Measurements from ENCODE around the gene PPIG.
"Not testable (repeated sequence)": the region's sequence is repeated elsewhere in the genome, so short reads cannot be mapped to it uniquely, and the experiment has no call there.

Gene PPIG

GRCh38 chr2:169590804-169591203 is 6.7 kb downstream of the PPIG start:
- no peak for DNase-seq (ENCODE audit: low spot score)

DNA sequence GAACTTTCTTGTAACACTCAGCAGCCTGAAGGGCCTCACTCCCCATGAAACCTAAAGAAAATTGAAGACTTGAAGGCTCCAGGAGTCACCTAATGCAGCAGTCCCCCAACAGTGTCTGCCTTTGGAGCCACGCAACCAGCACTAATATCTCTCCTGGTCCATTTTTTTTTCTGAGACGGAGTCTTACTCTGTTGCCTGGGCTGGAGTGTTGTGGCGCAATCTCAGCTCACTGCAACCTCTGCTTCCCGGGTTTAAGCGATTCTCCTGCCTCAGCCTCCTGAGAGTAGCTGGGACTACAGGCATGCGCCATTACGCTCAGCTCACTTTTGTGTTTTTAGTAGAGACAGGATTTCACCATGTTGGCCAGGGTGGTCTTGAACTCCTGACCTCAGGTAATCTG is 12.4 kb downstream of the PPIG start:
- not testable (repeated sequence) for DNase-seq (ENCODE audit: low spot score)

DNA sequence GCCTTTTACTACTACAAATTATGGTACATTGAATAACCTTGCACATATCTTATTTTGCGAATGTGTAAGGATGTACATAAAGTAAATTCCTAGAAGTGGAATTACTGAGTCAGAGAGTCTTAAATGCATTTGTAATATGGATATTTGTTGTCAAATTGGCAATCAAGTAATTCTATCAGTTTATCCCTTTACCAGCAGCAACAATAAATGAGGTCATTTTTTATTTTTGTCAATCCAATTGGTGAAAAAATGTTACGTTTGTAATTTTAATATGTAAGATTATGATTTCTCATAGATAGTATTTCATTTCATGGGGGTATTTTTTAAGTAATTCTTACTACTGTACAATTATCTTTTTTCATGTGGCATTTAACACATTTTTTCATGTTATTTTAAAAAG is 14.8 kb downstream of the PPIG start:
- no peak for DNase-seq (ENCODE audit: low spot score)

DNA sequence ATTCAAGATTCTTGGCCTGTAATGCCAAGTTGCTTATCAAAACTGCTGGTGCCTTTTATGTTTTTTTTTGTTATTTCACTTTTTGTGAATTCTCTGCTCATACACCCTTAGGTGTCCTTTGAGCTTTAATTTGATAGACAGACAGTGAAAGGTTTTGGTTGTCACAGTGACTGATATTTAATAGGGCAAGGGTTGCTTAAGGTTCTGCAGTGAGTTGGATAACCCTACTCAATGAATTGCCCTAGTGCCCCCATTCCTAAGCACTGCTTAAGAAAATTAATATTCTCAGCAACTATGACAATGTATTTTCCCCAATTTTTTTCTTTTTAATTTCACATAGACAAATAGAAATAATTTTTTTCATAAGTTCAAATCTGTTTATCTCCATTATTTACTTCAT is 15.4 kb downstream of the PPIG start:
- no peak for DNase-seq (ENCODE audit: low spot score)

- DNase-seq (ENCODE audit: low spot score): no peak
Observed at GRCh38 chr2:169609264-169609663, 25.1 kb downstream of the PPIG start.

- DNase-seq (ENCODE audit: low spot score): no peak
Observed at GRCh38 chr2:169613876-169614275, 29.7 kb downstream of the PPIG start.

GRCh38 chr2:169615982-169616381 is 31.8 kb downstream of the PPIG start:
- not testable (repeated sequence) for DNase-seq (ENCODE audit: low spot score)

- no peak for DNase-seq (ENCODE audit: low spot score)
Observed at GRCh38 chr2:169619946-169620345, 35.8 kb downstream of the PPIG start.

GRCh38 chr2:169620509-169620908 is 36.4 kb downstream of the PPIG start:
- no peak for DNase-seq (ENCODE audit: low spot score)

DNA sequence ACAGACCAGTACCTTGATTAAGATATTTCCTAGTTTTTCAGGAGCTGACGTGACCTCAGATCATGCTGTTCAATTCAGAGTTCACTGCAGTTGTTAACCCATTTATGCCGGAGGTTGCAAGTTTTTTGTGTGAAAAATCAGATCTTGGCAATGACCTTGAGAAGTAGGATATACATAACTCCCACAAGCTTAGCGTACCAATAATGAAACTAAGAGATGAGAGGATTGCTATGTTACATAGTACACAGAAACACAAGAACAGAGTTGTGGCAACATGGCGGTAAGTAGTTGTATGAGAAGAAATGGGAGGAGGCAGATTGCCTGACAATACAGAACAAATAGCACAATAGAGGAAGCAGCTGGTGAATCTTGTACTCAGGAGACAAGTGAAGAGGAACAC is 39.1 kb downstream of the PPIG start:
- no peak for DNase-seq (ENCODE audit: low spot score)

DNA sequence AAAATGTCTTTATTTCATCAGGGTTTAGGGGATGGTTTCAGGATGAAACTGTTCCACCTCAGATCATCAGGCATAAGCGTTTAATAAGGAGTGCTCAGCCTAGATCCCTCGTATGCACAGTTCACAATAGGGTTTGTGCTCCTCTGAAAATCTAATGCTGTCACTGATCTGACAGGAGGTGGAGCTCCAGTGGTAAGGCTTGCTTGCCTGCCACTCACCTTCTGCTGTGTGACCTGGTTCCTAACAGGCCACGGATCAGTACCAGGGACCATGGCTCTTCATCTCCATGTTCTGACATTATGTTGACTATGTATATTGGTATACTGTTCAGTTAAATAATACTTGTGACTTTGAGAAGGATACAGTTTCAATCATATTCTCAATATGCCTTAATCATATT is 41.6 kb downstream of the PPIG start:
- no peak for DNase-seq (ENCODE audit: low spot score)

GRCh38 chr2:169636440-169637097 is 52.4 kb downstream of the PPIG start:
- DNase-seq (ENCODE audit: low spot score): no peak

DNA sequence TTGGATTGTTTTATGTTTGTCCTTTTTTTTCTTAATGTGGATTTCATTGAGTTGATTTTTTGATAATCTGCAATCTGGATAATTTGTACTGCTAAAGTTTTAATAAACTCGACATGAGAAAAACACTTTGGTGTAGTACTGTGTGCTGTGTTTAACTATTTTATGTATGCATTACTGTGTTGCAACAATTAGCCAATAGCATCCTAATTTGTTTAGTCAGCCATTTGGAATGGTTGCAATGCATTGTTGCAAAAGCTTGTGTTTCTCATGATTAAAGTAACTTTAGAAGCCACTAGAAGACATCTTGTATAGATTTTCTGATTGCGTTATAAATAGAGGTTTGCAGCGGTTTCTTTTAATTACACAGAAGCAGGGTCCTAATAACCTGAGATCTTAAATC is 53.5 kb downstream of the PPIG start:
- DNase-seq (ENCODE audit: low spot score): peak; percentile 22

DNA sequence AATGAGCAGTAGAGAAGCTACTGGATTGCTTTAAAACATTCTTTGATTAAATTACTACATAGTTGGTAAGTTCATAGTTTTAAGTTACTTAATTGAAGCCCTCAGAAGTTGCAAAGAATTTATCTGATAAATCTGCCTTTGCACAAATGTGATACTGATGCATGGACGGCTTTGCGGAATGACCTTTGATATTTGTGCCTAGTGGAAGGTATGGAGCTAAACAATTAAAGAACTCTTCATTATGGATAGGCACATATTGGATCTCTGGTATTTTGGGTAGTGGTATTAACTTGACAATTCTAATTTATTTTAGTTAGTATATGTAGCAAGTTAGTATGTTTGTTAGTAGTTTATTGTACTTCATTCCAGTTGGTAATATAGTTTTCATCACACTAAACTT is 56.0 kb downstream of the PPIG start:
- DNase-seq (ENCODE audit: low spot score): no peak

DNA sequence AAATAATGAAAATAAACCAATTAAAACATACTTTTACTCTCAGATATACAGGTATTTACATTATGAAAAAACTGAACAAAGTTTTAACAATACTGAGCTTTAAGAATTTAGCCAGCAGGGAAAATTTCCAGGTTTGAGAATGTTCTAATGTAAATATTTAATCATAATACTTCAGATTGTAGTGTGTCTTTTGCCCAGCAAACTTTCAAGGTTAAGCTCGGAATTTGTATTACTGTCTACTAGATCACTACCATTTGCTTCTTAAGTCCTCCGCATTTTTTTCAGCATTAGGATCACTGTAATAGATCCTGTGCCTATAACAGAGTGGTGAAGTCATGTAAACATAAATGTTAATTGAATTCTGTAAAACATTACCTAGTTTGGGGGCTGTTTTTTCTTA is 57.3 kb downstream of the PPIG start:
- DNase-seq (ENCODE audit: low spot score): no peak

DNA sequence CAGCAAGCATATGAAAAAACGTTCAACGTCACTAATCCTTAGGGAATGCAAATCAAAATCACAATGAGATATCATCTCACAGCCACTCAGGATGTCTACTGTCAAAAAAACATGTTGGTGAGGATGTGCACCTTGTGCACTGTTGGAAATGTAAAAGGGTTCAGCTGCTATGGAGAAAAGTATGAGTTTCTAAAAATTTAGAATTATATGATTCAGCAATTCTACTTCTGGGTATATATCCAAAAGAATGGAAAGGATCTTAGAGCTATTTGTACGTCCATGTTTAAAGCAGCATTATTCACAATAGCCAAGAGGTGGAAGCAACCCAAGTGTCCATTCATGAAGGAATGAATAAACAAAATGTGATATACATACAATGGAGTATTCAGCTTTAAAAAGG is 60.0 kb downstream of the PPIG start:
- no peak for DNase-seq (ENCODE audit: low spot score)

GRCh38 chr2:169647496-169647895 is 63.3 kb downstream of the PPIG start:
- DNase-seq (ENCODE audit: low spot score): no peak

GRCh38 chr2:169649278-169649677 is 65.1 kb downstream of the PPIG start:
- DNase-seq (ENCODE audit: low spot score): no peak

- no peak for DNase-seq (ENCODE audit: low spot score)
Observed at GRCh38 chr2:169653636-169654035, 69.5 kb downstream of the PPIG start.

GRCh38 chr2:169656164-169656563 is 72.0 kb downstream of the PPIG start:
- no peak for DNase-seq (ENCODE audit: low spot score)

GRCh38 chr2:169658877-169659276 is 74.7 kb downstream of the PPIG start:
- no peak for DNase-seq (ENCODE audit: low spot score)

- no peak for DNase-seq (ENCODE audit: low spot score)
Observed at GRCh38 chr2:169659320-169659719, 75.2 kb downstream of the PPIG start.

GRCh38 chr2:169661265-169661664 is 77.1 kb downstream of the PPIG start:
- no peak for DNase-seq (ENCODE audit: low spot score)

DNA sequence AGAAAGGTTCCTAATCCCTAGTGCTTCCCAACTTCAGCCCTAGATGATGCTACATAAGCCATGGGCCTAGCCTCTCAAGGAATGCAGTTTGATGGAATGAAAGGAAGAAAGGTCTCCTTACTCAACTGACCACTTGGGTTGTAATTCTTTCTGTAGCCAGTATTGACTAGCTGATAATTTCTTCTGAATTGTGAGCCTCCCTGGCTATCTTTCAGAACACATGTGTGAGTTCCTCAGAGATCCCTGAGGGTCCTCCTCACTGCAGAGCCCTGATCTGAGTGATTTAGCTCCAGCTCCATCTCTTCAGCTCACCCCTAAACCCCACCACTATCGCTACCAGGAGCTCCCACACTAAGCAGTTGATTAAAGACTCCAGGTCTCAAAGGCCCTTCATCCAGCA is 78.6 kb downstream of the PPIG start:
- no peak for DNase-seq (ENCODE audit: low spot score)

- DNase-seq (ENCODE audit: low spot score): no peak
Observed at GRCh38 chr2:169663247-169663646, 79.1 kb downstream of the PPIG start.

Data from GM03348 (cell line).